Measurements from ENCODE around the gene AP2B1.

GRCh38 chr17:35763767-35764122 lies 176.6 kb downstream of the AP2B1 start:
- TF ChIP-seq, protein P1, sequence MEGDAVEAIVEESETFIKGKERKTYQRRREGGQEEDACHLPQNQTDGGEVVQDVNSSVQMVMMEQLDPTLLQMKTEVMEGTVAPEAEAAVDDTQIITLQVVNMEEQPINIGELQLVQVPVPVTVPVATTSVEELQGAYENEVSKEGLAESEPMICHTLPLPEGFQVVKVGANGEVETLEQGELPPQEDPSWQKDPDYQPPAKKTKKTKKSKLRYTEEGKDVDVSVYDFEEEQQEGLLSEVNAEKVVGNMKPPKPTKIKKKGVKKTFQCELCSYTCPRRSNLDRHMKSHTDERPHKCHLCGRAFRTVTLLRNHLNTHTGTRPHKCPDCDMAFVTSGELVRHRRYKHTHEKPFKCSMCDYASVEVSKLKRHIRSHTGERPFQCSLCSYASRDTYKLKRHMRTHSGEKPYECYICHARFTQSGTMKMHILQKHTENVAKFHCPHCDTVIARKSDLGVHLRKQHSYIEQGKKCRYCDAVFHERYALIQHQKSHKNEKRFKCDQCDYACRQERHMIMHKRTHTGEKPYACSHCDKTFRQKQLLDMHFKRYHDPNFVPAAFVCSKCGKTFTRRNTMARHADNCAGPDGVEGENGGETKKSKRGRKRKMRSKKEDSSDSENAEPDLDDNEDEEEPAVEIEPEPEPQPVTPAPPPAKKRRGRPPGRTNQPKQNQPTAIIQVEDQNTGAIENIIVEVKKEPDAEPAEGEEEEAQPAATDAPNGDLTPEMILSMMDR (IDR thresholded peaks at IDR 0.05), result no peak
- no peak for TF ChIP-seq POLR2A (IDR thresholded peaks at IDR 0.05)

All from heart left ventricle (tissue), 13 donors.